ENCODE measurements around the gene PDLIM7. TPM values are rescaled to one million over a fixed set of nuclear protein-coding genes. Genes with fewer than 3 reads are reported as not detected.

Gene PDLIM7
- total RNA-seq, 2 experiments from 2014 or later: 38.8 to 58.0 TPM

- H3K4me1 ChIP-seq (ENCODE audit: insufficient read depth, low read length, poor library complexity, severe bottlenecking): no peaks in the 10 kb centered on the region
- TF ChIP-seq CTCF (conservative IDR thresholded peaks at IDR 0.05; ENCODE audit: low read length): no peak
- TF ChIP-seq EZH2phosphoT487 (IDR thresholded peaks at IDR 0.05; ENCODE audit: borderline replicate concordance, low read depth, low read length): no peak
- H4K20me1 ChIP-seq (ENCODE audit: insufficient read depth, low read length): no peaks in the 10 kb centered on the region
- intact Hi-C loops (cut with micrococcal nuclease; ENCODE audit: unreplicated experiment): no loop called here
- no peak overlapping the region for H3K27ac ChIP-seq (ENCODE audit: low read depth, low read length, poor library complexity, severe bottlenecking)
- H3K4me2 ChIP-seq (ENCODE audit: low read length): no peak overlapping the region
- ChIA-PET CTCF (ENCODE audit: unreplicated experiment) (no interaction called here), POLR2A (no interaction called here)
- no peaks in the 10 kb centered on the region for H3K9me2 ChIP-seq (ENCODE audit: insufficient read depth, low read length)
- no peak overlapping the region for H2AFZ ChIP-seq (ENCODE audit: low read length)
- no peaks in the 10 kb centered on the region for H3K36me3 ChIP-seq (ENCODE audit: insufficient read depth, low read length)
- H3K9me3 ChIP-seq (ENCODE audit: low read length): no peaks in the 10 kb centered on the region
- no TSS peak for BruUV-seq (replicated peaks)
- H3K4me3 ChIP-seq (ENCODE audit: low read depth, low read length, poor library complexity, severe bottlenecking): no peak overlapping the region
- no peak for DNase-seq (ENCODE audit: low spot score)
- no peaks in the 10 kb centered on the region for H3K79me2 ChIP-seq (ENCODE audit: insufficient read depth, low read depth, low read length)
Measured at GRCh38 chr5:177479774-177480173, 17.6 kb downstream of the PDLIM7 start.

GRCh38 chr5:177478711-177479646, 18.4 kb downstream of the PDLIM7 start:
- POLR2A ChIA-PET: interaction anchor here (0.6 to 1.6 kb wide), 2 partner anchors 30 to 55 kb away, joined by 3 to 4 read pairs; no protein-coding TSS in a partner anchor
- TF ChIP-seq CTCF (conservative IDR thresholded peaks at IDR 0.05; ENCODE audit: low read length): no peak
- TF ChIP-seq EZH2phosphoT487 (IDR thresholded peaks at IDR 0.05; ENCODE audit: borderline replicate concordance, low read depth, low read length): no peak
- Histone ChIP-seq H4K20me1 (ENCODE audit: insufficient read depth, low read length) (no peaks in the 10 kb centered on the region), H3K4me1 (ENCODE audit: insufficient read depth, low read length, poor library complexity, severe bottlenecking) (no peaks in the 10 kb centered on the region), H3K9me3 (ENCODE audit: low read length) (no peaks in the 10 kb centered on the region), H2AFZ (ENCODE audit: low read length) (no peak overlapping the region), H3K9me2 (ENCODE audit: insufficient read depth, low read length) (no peaks in the 10 kb centered on the region), H3K36me3 (ENCODE audit: insufficient read depth, low read length) (no peaks in the 10 kb centered on the region), H3K4me3 (ENCODE audit: low read depth, low read length, poor library complexity, severe bottlenecking) (no peak overlapping the region), H3K4me2 (ENCODE audit: low read length) (no peak overlapping the region), H3K27ac (ENCODE audit: low read depth, low read length, poor library complexity, severe bottlenecking) (no peak overlapping the region), H3K79me2 (ENCODE audit: insufficient read depth, low read depth, low read length) (no peaks in the 10 kb centered on the region)
- no TSS peak for BruUV-seq (replicated peaks)
- intact Hi-C loops (cut with micrococcal nuclease; ENCODE audit: unreplicated experiment): no loop called here
- no peak for DNase-seq (ENCODE audit: low spot score)
- CTCF ChIA-PET (ENCODE audit: unreplicated experiment): no interaction called here

All from OCI-LY7 (cell line).